GM12878 (cell line): ENCODE results near the gene SGO1.

Experiments
- ATF2 ChIP-seq: IDR thresholded peaks from 2 replicates; pipeline ENCODE4 v1.6.1; 2012; ENCODE audit warnings: low read length, inconsistent platforms
- CTCF ChIP-seq, 3 experiments: IDR thresholded peaks in 2 of 3; conservative IDR thresholded peaks in 1 of 3; 2 replicates each; pipeline ENCODE4 v1.5.1; 2011; ENCODE audit warnings: low read depth in 3 of 3, low read length in 3 of 3, mild to moderate bottlenecking in 3 of 3, control low read depth in 2 of 3, moderate library complexity in 2 of 3, inconsistent platforms in 1 of 3, mixed read lengths in 1 of 3; ENCODE audit not compliant: control insufficient read depth in 2 of 3, insufficient read depth in 1 of 3; ENCODE audit errors: extremely low read depth in 1 of 3
- NFIC ChIP-seq: IDR thresholded peaks from 2 replicates; pipeline ENCODE4 v1.6.1; 2012; ENCODE audit warnings: low read depth, mild to moderate bottlenecking, inconsistent platforms, low read length, moderate library complexity
- NFXL1 ChIP-seq: fragments of 450-650 bp; IDR thresholded peaks from 2 replicates; pipeline ENCODE4 v1.6.1; 2017; ENCODE audit warnings: antibody characterized with exemption, mild to moderate bottlenecking, borderline replicate concordance
- RAD51 ChIP-seq: fragments of 450-650 bp; IDR thresholded peaks from 2 replicates; pipeline ENCODE4 v1.6.1; 2016; ENCODE audit warnings: moderate library complexity, mild to moderate bottlenecking, inconsistent platforms
- TCF12 ChIP-seq: IDR thresholded peaks from 2 replicates; pipeline ENCODE4 v1.6.1; 2011; ENCODE audit warnings: low read depth, mild to moderate bottlenecking, low read length
- ZNF217 ChIP-seq: fragments of 450-650 bp; IDR thresholded peaks from 2 replicates; pipeline ENCODE4 v1.6.1; 2017; ENCODE audit warnings: antibody characterized with exemption, mild to moderate bottlenecking
- TF ChIP-seq, protein P1 (sequence below): IDR thresholded peaks from 2 replicates; pipeline ENCODE4 v1.6.1; 2011; ENCODE audit warnings: low read depth, mild to moderate bottlenecking, low read length, moderate library complexity, borderline replicate concordance; ENCODE audit errors: extremely low read depth

DNA sequence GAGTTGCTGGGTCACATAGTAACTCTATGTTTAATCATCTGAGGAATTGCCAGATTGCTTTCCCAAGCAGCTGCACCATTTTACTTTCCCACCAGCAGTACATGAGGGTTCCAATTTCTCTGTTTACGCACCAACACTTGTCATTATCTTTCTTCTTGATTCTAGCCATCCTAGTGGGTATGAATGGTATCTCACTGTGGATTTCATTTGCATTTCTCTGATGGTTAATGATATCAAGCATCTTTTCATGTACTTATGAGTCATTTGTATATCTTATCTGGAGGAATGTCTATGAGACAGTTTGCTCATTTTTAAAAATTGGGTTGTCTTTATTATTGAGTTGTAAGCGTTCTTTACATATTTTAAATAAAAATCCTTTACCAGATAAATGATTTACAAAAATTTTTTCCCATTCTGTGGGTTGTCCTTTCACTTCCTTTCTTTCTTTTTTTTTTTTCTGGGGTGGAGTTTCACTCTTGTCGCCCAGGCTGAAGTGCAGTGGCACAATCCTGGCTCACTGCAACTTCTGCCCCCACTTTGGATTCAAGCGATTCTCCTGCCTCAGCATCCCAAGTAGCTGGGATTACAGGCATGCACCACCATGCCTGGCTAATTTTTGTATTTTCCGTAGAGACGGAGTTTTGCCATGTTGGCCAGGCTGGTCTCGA is 8.9 kb upstream of the SGO1 start:
- no peak for TF ChIP-seq RAD51
- TF ChIP-seq CTCF (IDR thresholded peaks at IDR 0.05 in 2 of 3, conservative IDR thresholded peaks at IDR 0.05 in 1 of 3; ENCODE audit: control insufficient read depth in 2 of 3, extremely low read depth in 1 of 3, insufficient read depth in 1 of 3, low read depth in 3 of 3, low read length in 3 of 3) = no peak
- no peak for TF ChIP-seq ZNF217
- no peak for TF ChIP-seq ATF2
- TF ChIP-seq NFXL1 = no peak
- no peak for TF ChIP-seq TCF12
- TF ChIP-seq, protein P1, sequence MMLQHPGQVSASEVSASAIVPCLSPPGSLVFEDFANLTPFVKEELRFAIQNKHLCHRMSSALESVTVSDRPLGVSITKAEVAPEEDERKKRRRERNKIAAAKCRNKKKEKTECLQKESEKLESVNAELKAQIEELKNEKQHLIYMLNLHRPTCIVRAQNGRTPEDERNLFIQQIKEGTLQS = no peak
- TF ChIP-seq NFIC = no peak
